Left forelimb (tissue), 1 donor: ENCODE data around the gene ALOX12B.
"Not testable (repeated sequence)": the region's sequence is repeated elsewhere in the genome, so short reads cannot be mapped to it uniquely, and the experiment has no call there.

Experiments used
- DNase-seq: peaks from one replicate; pipeline ENCODE4 v3.0.0-alpha.2; 2018; ENCODE audit warnings: low spot score

The ALOX12B gene

DNA sequence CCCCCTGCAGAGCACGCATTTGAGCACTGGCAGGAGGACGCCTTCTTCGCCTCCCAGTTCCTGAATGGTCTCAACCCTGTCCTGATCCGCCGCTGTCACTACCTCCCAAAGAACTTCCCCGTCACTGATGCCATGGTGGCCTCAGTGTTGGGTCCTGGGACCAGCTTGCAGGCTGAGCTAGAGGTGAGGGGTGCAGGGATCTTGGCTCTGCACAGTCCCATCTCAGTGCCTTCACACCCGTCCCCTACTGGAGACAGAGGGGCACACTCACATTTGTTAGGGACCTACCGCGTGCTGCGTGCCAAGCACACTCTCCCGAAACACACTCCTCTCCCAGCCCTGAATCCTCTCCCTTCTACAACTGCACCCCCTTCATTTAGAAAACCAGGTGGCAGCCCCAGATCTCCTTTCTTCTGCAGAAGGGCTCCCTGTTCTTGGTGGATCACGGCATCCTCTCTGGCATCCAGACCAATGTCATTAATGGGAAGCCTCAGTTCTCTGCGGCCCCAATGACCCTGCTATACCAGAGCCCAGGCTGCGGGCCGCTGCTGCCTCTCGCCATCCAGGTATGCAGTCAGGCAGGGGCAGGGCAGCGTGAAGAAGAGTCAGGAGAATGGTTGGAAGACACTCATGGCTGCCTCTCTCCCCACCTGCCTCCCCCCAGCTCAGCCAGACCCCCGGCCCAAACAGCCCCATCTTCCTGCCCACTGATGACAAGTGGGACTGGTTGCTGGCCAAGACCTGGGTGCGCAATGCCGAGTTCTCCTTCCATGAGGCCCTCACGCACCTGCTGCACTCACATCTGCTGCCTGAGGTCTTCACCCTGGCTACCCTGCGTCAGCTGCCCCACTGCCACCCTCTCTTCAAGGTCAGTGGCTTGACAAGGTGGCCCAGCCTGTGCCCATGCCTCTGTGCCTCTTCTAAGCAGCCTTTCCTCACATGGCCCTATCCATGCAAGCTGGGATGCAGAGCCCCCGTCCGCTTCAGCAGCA lies 42.4 kb downstream of the ALOX12B start:
- DNase-seq = no peak

GRCh38 chr17:8041979-8042378 lies 45.5 kb downstream of the ALOX12B start:
- no peak for DNase-seq

- DNase-seq = no peak
These were observed 46.1 kb downstream of the ALOX12B start for GRCh38 chr17:8041249-8041928.

DNA sequence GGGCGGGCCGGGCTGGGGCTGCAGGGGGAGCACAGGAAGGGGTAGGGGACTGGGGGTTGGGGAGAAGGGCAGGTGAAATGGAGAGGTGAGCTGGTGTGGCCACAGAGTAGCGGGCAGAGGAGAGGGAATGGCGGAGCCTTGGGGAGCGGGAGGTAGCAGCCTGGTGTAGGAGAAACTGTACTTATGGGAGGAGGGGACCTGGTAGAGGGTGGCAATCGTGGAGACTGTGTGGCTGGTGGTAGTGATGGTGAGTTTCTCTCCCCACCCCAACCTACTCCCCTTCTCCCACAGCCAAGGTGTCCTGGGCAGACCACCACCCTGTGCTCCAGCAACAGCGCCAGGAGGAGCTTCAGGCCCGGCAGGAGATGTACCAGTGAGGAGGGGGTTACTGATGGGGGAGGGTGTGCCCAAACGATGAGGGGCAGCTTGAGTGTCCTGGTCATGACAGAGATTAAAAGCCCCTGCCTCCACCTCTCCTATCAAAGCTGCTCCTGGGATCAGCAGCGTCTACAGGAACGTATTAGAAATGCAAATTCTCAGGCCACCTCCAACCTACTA lies 47.8 kb downstream of the ALOX12B start:
- DNase-seq = no peak

- DNase-seq = no peak
These were observed 48.4 kb downstream of the ALOX12B start, which contains the start of gene ALOX15B for GRCh38 chr17:8038954-8039610. Gene ALOX15B (plus strand): TSS chr17:8039059. CDS start chr17:8039156, 97 bp downstream.

- DNase-seq = no peak
These were observed 55.1 kb downstream of the ALOX12B start for GRCh38 chr17:8032442-8032841.

GRCh38 chr17:8031950-8032349 lies 55.6 kb downstream of the ALOX12B start:
- no peak for DNase-seq

GRCh38 chr17:8031261-8031661 lies 56.3 kb downstream of the ALOX12B start:
- DNase-seq = no peak

- DNase-seq = no peak
These were observed 58.4 kb downstream of the ALOX12B start for GRCh38 chr17:8029121-8029520.

- DNase-seq = no peak
These were observed 62.2 kb downstream of the ALOX12B start for GRCh38 chr17:8025176-8025911.

GRCh38 chr17:8024161-8024560 lies 63.4 kb downstream of the ALOX12B start:
- DNase-seq = not testable (repeated sequence)
